ENCODE results near the gene MTMR12. TPM values are rescaled to one million over a fixed set of nuclear protein-coding genes. Genes with fewer than 3 reads are reported as not detected.

Gene MTMR12
- total and polyA plus RNA-seq, 2 of the 4 experiments (the other 2 are of a cell fraction) = 11.1 to 21.3 TPM

- H2BK15ac ChIP-seq (ENCODE audit: low read depth, low read length) = no peak overlapping the region
- BruUV-seq (replicated peaks) = no TSS peak
- no peak overlapping the region for H3K4me2 ChIP-seq (ENCODE audit: low read depth, low read length)
- no peak overlapping the region for H2AFZ ChIP-seq (replicated peaks; ENCODE audit: low read length, poor library complexity)
- intact Hi-C loops (cut with micrococcal nuclease) = loop anchor here (5.0 kb wide), 6 partner anchors 81 to 1191 kb away; partner anchors contain the start of genes MTMR12 and SUB1
- no peak overlapping the region for H3K14ac ChIP-seq (replicated peaks; ENCODE audit: low read depth, low read length)
- no peak overlapping the region for H4K8ac ChIP-seq (ENCODE audit: low read depth in 2 of 2, low read length in 2 of 2)
- H3K9me1 ChIP-seq (ENCODE audit: insufficient read depth, low read length) = peaks cover 7% of the 10 kb centered on the region
- H3K27ac ChIP-seq (ENCODE audit: insufficient read depth, low read length) = no peak overlapping the region
- H4K91ac ChIP-seq (ENCODE audit: insufficient read depth, low read depth, low read length) = no peak overlapping the region
- WGBS, 2 experiments (ENCODE audit: extremely low coverage in 2 of 2, insufficient read length in 1 of 2) = 96% methylated on average over 4 of the region's 6 CpGs; no CpG with 5 or more reads in 1 of the 2 experiments
- no peak overlapping the region for H4K5ac ChIP-seq (ENCODE audit: low read depth, low read length)
- ChIA-PET CTCF (interaction anchor here (1.3 kb wide), 1 partner anchor 155 kb away, joined by 3 read pairs; no protein-coding TSS in a partner anchor), POLR2A (ENCODE audit: unreplicated experiment) (interaction anchor here (0.7 kb wide), 1 partner anchor 140 kb away, joined by 3 read pairs; no protein-coding TSS in a partner anchor)
- 0 out of 4 replicates have a peak, but pooled peaks cover 0 to 4% of the 10 kb centered on the region in 2 experiments for H3K79me1 ChIP-seq (ENCODE audit: low read depth in 1 of 2, low read length in 2 of 2)
- no peak overlapping the region for H3K56ac ChIP-seq (ENCODE audit: extremely low read depth, insufficient read depth, low read length)
- H2AK9ac ChIP-seq (replicated peaks; ENCODE audit: low read depth, low read length, poor library complexity) = no peak overlapping the region
- H3K4me1 ChIP-seq (ENCODE audit: control insufficient read depth, insufficient read depth, low read length) = peaks cover 9% of the 10 kb centered on the region
- dilution Hi-C loops (cut with HindIII; ENCODE audit: low sequenced_read_pairs, unreplicated experiment) = no loop called here
- H3K4ac ChIP-seq (ENCODE audit: low read depth, low read length) = no peak overlapping the region
- no peak for TF ChIP-seq SMC3 (IDR thresholded peaks at IDR 0.05; ENCODE audit: low read depth, low read length)
- no peak for TF ChIP-seq NFE2L2 (IDR thresholded peaks at IDR 0.05; ENCODE audit: low read depth, low read length)
- no peak for TF ChIP-seq POLR2A (IDR thresholded peaks at IDR 0.05; ENCODE audit: low read depth, low read length)
- TF ChIP-seq USF2 (IDR thresholded peaks at IDR 0.05; ENCODE audit: low read depth, low read length) = no peak
- H2BK120ac ChIP-seq (ENCODE audit: low read depth, low read length) = no peak overlapping the region
- H3K27me3 ChIP-seq (ENCODE audit: control insufficient read depth, insufficient read depth, low read length) = no peaks in the 10 kb centered on the region
- no peaks in the 10 kb centered on the region for H3K9me3 ChIP-seq (ENCODE audit: control insufficient read depth, insufficient read depth, low read length)
- no peak overlapping the region for H2BK20ac ChIP-seq (ENCODE audit: low read depth, low read length)
- H3K9ac ChIP-seq (ENCODE audit: low read depth, low read length) = no peak overlapping the region
- ATAC-seq (ENCODE audit: low read depth) (no peak), DNase-seq (no peak)
- in situ Hi-C loops (cut with MboI; ENCODE audit: low sequenced_read_pairs) = no loop called here
- peaks cover 14% of the 10 kb centered on the region; the same call in 1 of the 2 replicates for H3K36me3 ChIP-seq (ENCODE audit: control insufficient read depth, insufficient read depth, low read length)
- no peak overlapping the region for H3K23ac ChIP-seq (ENCODE audit: low read depth, low read length)
- 0 out of 2 replicates have a peak, but pooled peaks cover 11% of the 10 kb centered on the region for H4K20me1 ChIP-seq (ENCODE audit: insufficient read depth, low read length)
- H2BK5ac ChIP-seq (ENCODE audit: low read depth, low read length, poor library complexity, severe bottlenecking) = no peak overlapping the region
- no peak overlapping the region for H3K18ac ChIP-seq (ENCODE audit: low read depth, low read length)
- no peak overlapping the region for H2AK5ac ChIP-seq (ENCODE audit: low read depth, low read length)
- no peak overlapping the region for H3K4me3 ChIP-seq (ENCODE audit: insufficient read depth, low read depth, low read length)
Measured at GRCh38 chr5:32231241-32231640, 81.5 kb downstream of the MTMR12 start.

All from IMR-90 (cell line).